GM13976 (cell line): ENCODE measurements around the gene SLC26A11.
"Not testable (repeated sequence)": the region's sequence is repeated elsewhere in the genome, so short reads cannot be mapped to it uniquely, and the experiment has no call there.

Experiments used
- DNase-seq: peaks from one replicate; pipeline ENCODE4 v3.0.0; 2012; ENCODE audit warnings: low spot score
- CTCF ChIP-seq: IDR thresholded peaks from 2 replicates; pipeline ENCODE4 v1.5.1; 2012; ENCODE audit warnings: borderline replicate concordance, mild to moderate bottlenecking; ENCODE audit not compliant: insufficient read depth; ENCODE audit errors: extremely low read depth, missing control alignments, control extremely low read depth
- in situ Hi-C: fragments of 300-500 bp; cut with MboI; formaldehyde crosslinking; loops from one replicate; pipeline ENCODE4 v1.12.0; 2022; ENCODE audit warnings: low sequenced_read_pairs, mixed read lengths, inconsistent platforms; ENCODE audit not compliant: unreplicated experiment

SLC26A11 gene

GRCh38 chr17:80269405-80269807, 49.2 kb downstream of the SLC26A11 start:
- no peak for TF ChIP-seq CTCF
- in situ Hi-C loops = no loop called here
- no peak for DNase-seq

GRCh38 chr17:80270104-80270503, 49.9 kb downstream of the SLC26A11 start:
- in situ Hi-C loops = no loop called here
- TF ChIP-seq CTCF = no peak
- DNase-seq = no peak

- in situ Hi-C loops = no loop called here
- DNase-seq = no peak
These were observed 50.6 kb downstream of the SLC26A11 start for GRCh38 chr17:80270836-80271235.

GRCh38 chr17:80272366-80272765, 52.1 kb downstream of the SLC26A11 start:
- no peak for DNase-seq
- TF ChIP-seq CTCF = no peak
- in situ Hi-C loops = no loop called here

More at GRCh38 chr17:80270836-80271235, 50.6 kb downstream of the SLC26A11 start:
- no peak for TF ChIP-seq CTCF

GRCh38 chr17:80274331-80274730, 54.1 kb downstream of the SLC26A11 start:
- in situ Hi-C loops = no loop called here
- no peak for DNase-seq
- TF ChIP-seq CTCF = no peak

- in situ Hi-C loops = no loop called here
- DNase-seq = no peak
- TF ChIP-seq CTCF = no peak
These were observed 54.7 kb downstream of the SLC26A11 start for GRCh38 chr17:80274871-80275449.

GRCh38 chr17:80275857-80276256, 55.6 kb downstream of the SLC26A11 start:
- in situ Hi-C loops, DNase-seq: not testable (repeated sequence)
